GM06990 (cell line): ENCODE measurements around the gene DDB1.
A peak's percentile ranks its signal among the peaks of the same experiment; 100 is the strongest.

ENCODE experiments used
- DNase-seq: peaks from one replicate; pipeline ENCODE4 v3.0.0-alpha.2; 2011; ENCODE audit not compliant: insufficient read length; ENCODE audit errors: extremely low read depth
- H3K27me3 ChIP-seq: replicated peaks from 2 replicates; pipeline ENCODE4 v1.6.0; 2011; ENCODE audit warnings: low read length; ENCODE audit not compliant: control insufficient read depth, insufficient read depth
- H3K36me3 ChIP-seq: 2 replicates; pipeline ENCODE4 v1.5.1; 2011; ENCODE audit warnings: low read length; ENCODE audit not compliant: control insufficient read depth, insufficient read depth
- H3K4me3 ChIP-seq: replicated peaks from 2 replicates; pipeline ENCODE4 v1.5.1; 2011; ENCODE audit warnings: low read depth, mild to moderate bottlenecking, control low read depth, low read length
- CTCF ChIP-seq: IDR thresholded peaks from 2 replicates; pipeline ENCODE4 v1.5.1; 2011; ENCODE audit warnings: low read length, control low read depth, mild to moderate bottlenecking, inconsistent platforms; ENCODE audit not compliant: insufficient read depth, poor library complexity, severe bottlenecking

The DDB1 gene

GRCh38 chr11:61364012-61364675 is 31.2 kb upstream of the DDB1 start:
- H3K36me3 ChIP-seq: peaks cover 24% of the 10 kb centered on the region
- no peak for DNase-seq

GRCh38 chr11:61362542-61362875 is 29.6 kb upstream of the DDB1 start:
- H3K36me3 ChIP-seq: peaks cover 14% of the 10 kb centered on the region
- no peak for TF ChIP-seq CTCF
- no peak for DNase-seq

More at GRCh38 chr11:61364012-61364675, 31.2 kb upstream of the DDB1 start:
- TF ChIP-seq CTCF: no peak
- H3K27me3 ChIP-seq: no peaks in the 10 kb centered on the region
- H3K4me3 ChIP-seq: no peak overlapping the region

GRCh38 chr11:61361741-61362541 is 29.0 kb upstream of the DDB1 start, which contains the start of the genes CYB561A3 and TMEM138:
CYB561A3 (minus strand) TSS chr11:61361882; CDS start chr11:61356713, 5,169 bp downstream.
TMEM138 (plus strand) TSS chr11:61362374; CDS start chr11:61364391, 2,017 bp downstream.
- peak; percentile 98 for DNase-seq
- peaks cover 12% of the 10 kb centered on the region for H3K36me3 ChIP-seq
- TF ChIP-seq CTCF: no peak
- peak within 1 kb of the TSS; percentile 77 for H3K4me3 ChIP-seq
- no peaks in the 10 kb centered on the region for H3K27me3 ChIP-seq

More at GRCh38 chr11:61362542-61362875, 29.6 kb upstream of the DDB1 start:
- H3K4me3 ChIP-seq: peak overlapping the region; percentile 77
- no peaks in the 10 kb centered on the region for H3K27me3 ChIP-seq

- TF ChIP-seq CTCF: no peak
- no peak for DNase-seq
- Histone ChIP-seq H3K27me3 (no peaks in the 10 kb centered on the region), H3K36me3 (peaks cover 9% of the 10 kb centered on the region), H3K4me3 (peak overlapping the region; percentile 77)
Observed at GRCh38 chr11:61361237-61361740, 28.4 kb upstream of the DDB1 start.

GRCh38 chr11:61359516-61359915 is 26.6 kb upstream of the DDB1 start:
- no peak for TF ChIP-seq CTCF
- DNase-seq: no peak

More at GRCh38 chr11:61359516-61359915, 26.6 kb upstream of the DDB1 start:
- Histone ChIP-seq H3K4me3 (peak overlapping the region; percentile 77), H3K27me3 (no peaks in the 10 kb centered on the region), H3K36me3 (peaks cover 4% of the 10 kb centered on the region)
